SK-N-MC (cell line): ENCODE measurements around the gene MMRN2.

Source experiments
- FOXP2 ChIP-seq: optimal IDR thresholded peaks from 2 replicates; pipeline ENCODE3; 2011; ENCODE audit warnings: mild to moderate bottlenecking, moderate library complexity; ENCODE audit not compliant: insufficient read depth; ENCODE audit errors: extremely low read length, control extremely low read depth
- POLR2AphosphoS5 ChIP-seq: IDR thresholded peaks from 2 replicates; pipeline ENCODE4 v1.6.1; 2012; ENCODE audit warnings: mild to moderate bottlenecking, low read depth, low read length, borderline replicate concordance

DNA sequence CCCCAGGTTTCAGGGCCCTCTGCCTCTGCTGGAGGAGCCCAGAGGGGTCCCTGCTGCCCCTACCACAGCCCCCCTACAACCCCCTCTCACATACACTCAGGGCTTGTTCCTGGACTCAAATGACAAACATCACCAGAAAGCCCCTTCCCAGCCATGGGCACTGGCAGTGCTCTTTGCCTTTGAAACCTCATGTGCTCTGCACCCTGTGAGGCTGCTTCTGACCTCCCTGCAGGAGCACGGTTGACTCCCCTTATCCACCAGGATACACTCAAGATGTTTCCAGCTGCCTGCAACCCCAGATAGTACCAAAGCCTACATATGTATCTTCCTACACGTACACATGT lies 7.4 kb upstream of the MMRN2 start:
- TF ChIP-seq POLR2AphosphoS5 (no peak), FOXP2 (no peak)
